Esophagus (tissue), 2 donors: ENCODE results near the gene UPF3A. TPM values are rescaled to one million over a fixed set of nuclear protein-coding genes. Genes with fewer than 3 reads are reported as not detected.

ENCODE experiments used
- H3K27ac ChIP-seq, 2 donors: one replicate each; pipeline ENCODE4 v1.5.1; 2013; ENCODE audit warnings: low read depth in 2 of 2, mild to moderate bottlenecking in 2 of 2, inconsistent platforms in 1 of 2, low read length in 1 of 2, moderate library complexity in 1 of 2
- H3K27me3 ChIP-seq, 2 donors: one replicate each; pipeline ENCODE4 v1.6.1; 2013; ENCODE audit warnings: low read length in 2 of 2, control low read depth in 1 of 2, mild to moderate bottlenecking in 1 of 2; ENCODE audit not compliant: insufficient read depth in 2 of 2, control insufficient read depth in 1 of 2
- H3K36me3 ChIP-seq, 2 donors: one replicate each; pipeline ENCODE4 v1.6.1; 2013; ENCODE audit warnings: low read length in 1 of 2; ENCODE audit not compliant: control insufficient read depth in 2 of 2, insufficient read depth in 2 of 2
- H3K4me1 ChIP-seq, 2 donors: one replicate each; pipeline ENCODE4 v1.6.1; 2013; ENCODE audit warnings: low read length in 1 of 2; ENCODE audit not compliant: control insufficient read depth in 2 of 2, insufficient read depth in 2 of 2
- H3K4me3 ChIP-seq, 2 donors: one replicate each; pipeline ENCODE4 v1.5.1; 2013; ENCODE audit warnings: low read length in 2 of 2, mild to moderate bottlenecking in 2 of 2, low read depth in 1 of 2, moderate library complexity in 1 of 2
- H3K9me3 ChIP-seq, 2 donors: one replicate each; pipeline ENCODE4 v1.6.1; 2013; ENCODE audit warnings: mild to moderate bottlenecking in 2 of 2, low read depth in 1 of 2, low read length in 1 of 2, moderate library complexity in 1 of 2; ENCODE audit not compliant: control insufficient read depth in 2 of 2, insufficient read depth in 1 of 2
- WGBS, 2 donors: extraction: QIAGEN DNeasy Blood & Tissue Kit; methylation state at CpG; one replicate each; pipeline ENCODE4 v1.1.7; 2013; 5-methylcytosine and 5-hydroxymethylcytosine counted together
- polyA plus RNA-seq, 2 donors: library from polyadenylated mRNA; stranded (reverse); fragments of 200-250 nt; gene quantifications; one replicate each; pipeline ENCODE4 v1.2.3, GENCODE V29; 2013
- donor health status: healthy with polysubstance abuse.
- donor health status: Bipolar disorder and iron deficiency.

UPF3A gene
- polyA plus RNA-seq, 2 donors: 32.1 to 43.1 TPM

DNA sequence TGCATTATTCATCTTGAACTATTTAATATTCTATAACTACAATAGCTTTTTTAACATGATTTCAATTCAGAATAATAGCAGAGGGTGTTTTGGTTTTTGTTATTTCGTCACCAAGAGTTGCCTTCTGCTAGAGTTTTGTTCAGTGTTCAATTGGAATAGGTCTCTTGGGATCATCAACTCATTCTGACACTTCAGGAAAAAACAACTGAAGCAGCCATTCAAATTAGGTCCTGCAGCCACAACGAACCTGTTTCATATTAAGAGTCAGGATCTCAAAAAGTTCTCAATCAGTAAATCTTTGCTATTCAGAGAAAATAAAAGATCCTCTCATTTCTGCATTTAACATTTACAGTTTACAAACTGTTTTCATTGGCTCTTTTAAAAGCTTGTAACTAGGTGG, 30.5 kb downstream of the UPF3A start:
- Histone ChIP-seq H3K27me3 (no peaks in the 10 kb centered on the region), H3K4me1 (peaks cover 0 to 4% of the 10 kb centered on the region in 2 donors), H3K9me3 (no peaks in the 10 kb centered on the region), H3K4me3 (no peak overlapping the region), H3K36me3 (no peaks in the 10 kb centered on the region), H3K27ac (no peak overlapping the region)
- 60 to 63% methylated on average over 2 of the region's 2 CpGs for WGBS, 2 donors

DNA sequence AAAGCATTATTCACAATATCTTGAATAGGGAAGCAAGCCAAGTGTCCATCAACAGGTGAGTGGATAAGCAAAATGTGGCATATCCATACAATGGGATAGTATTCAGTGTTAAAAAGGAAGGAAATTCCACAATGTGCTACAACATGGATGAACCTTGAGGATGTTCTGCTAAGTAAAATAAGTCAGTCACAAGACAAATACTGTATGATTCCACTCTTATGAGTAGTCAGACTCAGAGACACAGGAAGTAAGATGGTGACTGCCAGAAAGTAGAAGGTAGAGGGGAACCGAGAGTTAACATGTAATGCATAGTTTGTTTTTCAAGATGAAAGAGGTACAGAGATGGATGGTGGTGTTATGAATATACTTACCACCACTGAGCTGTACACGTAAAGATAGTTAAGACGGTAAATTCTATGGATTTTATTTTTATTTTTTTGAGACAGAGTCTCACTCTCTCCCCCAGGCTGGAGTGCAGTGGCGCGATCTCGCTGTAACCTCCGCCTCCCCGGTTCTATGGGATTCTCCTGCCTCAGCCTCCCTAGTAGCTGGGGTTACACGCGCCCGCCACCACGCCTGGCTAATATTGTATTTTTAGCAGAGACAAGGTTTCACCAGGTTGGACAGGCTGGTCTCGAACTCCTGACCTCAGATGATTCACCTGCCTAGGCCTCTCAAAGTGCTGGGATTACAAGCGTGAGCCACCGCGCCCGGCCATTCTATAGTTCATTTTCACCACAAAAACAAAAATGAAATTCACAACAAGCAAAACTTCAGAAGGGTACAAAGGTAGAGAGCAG, 31.9 kb downstream of the UPF3A start:
- peak overlapping the region in 1 of 2 donors; percentile 82 for H3K4me3 ChIP-seq
- 76 to 79% methylated on average over 17 of the region's 17 CpGs for WGBS, 2 donors

DNA sequence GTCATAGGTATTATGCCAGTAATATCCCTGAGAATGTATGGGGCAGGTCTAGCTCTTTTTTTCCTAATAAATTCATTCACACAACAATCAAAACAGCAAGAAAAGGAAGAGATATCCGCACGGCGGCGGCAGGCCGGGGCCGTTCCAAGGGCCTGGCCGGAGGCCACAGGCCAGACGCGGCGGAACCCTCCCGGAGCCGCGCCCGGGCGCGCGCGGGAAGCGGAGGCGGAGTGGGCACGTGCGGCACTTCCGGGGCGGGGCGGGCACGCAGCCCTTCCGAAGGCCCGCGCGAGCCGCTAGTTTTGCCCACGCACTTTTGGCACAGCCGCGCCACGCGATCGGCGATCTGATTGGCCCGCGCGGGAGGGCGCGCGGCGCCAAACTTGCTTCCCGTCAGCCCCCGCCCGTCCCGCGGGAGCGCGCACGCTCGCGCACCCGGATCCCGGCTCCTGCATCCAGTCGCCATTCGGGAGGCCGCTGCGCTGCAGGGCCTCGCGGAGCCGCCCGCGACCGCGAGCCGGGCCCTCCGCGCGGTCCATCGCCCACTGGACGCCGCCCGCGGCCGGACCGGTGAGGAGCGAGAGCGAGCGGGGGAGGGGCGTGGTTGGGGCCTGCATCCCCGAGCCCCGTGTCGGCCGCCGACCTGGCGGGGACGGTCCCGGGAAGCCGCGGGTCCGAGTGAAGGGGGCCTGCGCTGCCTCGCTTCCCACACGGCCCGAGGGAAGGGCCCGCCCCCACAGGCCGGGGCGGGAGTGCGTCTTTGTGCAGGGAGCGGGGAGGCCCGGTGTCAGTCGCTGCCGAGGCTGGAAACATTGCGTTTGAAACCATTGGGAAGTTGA, 32.9 kb downstream of the UPF3A start, which contains the start of gene CHAMP1:
TSS of gene CHAMP1 (plus strand) at position 430 of the 839 bp plus-strand sequence. CDS start 9,340 bp downstream, outside the sequence.
- Histone ChIP-seq H3K4me1 (peaks cover 0 to 4% of the 10 kb centered on the region in 2 donors), H3K27ac (peak within 1 kb of the TSS; percentile 92 to 96), H3K9me3 (no peaks in the 10 kb centered on the region), H3K36me3 (no peaks in the 10 kb centered on the region), H3K4me3 (peak within 1 kb of the TSS; percentile 82 to 91), H3K27me3 (no peaks in the 10 kb centered on the region)
- 0% methylated on average over 101 to 107 of the region's 107 CpGs for WGBS, 2 donors

More for the DNA sequence above, 31.9 kb downstream of the UPF3A start:
- Histone ChIP-seq H3K36me3 (no peaks in the 10 kb centered on the region), H3K9me3 (no peaks in the 10 kb centered on the region), H3K4me1 (peaks cover 0 to 4% of the 10 kb centered on the region in 2 donors), H3K27me3 (no peaks in the 10 kb centered on the region), H3K27ac (peak overlapping the region; percentile 84 to 92)

DNA sequence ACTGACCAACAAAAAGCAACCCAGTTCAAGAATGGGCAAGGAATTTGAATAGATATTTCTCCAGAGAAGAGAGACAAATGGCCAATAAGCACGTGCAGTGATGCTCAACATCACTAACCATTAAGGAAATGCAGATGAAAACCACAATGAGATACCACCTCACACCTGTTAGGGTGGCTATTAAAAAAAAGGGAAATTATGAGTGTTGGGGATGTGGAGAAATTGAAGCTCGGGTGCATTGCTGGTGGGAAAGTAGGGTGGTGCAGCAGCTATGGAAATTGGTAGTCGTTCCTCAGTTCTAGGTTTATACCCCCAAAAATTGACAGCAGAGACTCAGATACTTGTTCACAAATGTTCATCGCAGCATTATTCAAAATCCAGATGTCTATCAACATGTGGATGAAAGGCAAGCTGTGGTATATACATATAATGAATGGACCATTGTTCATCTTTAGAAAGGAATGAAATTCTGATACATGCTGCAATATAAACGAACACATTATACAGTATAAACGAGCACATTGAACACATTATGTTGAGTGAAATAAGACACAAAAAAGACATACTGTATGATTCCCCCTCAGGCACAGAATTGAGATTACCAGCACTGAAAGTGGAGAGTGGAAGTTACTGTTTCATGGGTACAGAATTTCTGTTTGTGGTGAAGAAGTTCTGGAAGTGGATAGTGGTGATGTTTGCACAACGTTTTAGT, 33.8 kb downstream of the UPF3A start:
- H3K9me3 ChIP-seq: no peaks in the 10 kb centered on the region
- no peaks in the 10 kb centered on the region for H3K36me3 ChIP-seq
- H3K4me3 ChIP-seq: peak overlapping the region; percentile 82 to 91
- 12 to 13% methylated on average over 7 of the region's 7 CpGs for WGBS, 2 donors
- H3K27ac ChIP-seq: peak overlapping the region in 1 of 2 donors; percentile 92
- H3K27me3 ChIP-seq: no peaks in the 10 kb centered on the region
- peaks cover 0 to 4% of the 10 kb centered on the region in 2 donors for H3K4me1 ChIP-seq

GRCh38 chr13:114318624-114319023, 37.2 kb downstream of the UPF3A start:
- Histone ChIP-seq H3K27me3 (no peaks in the 10 kb centered on the region), H3K4me3 (no peak overlapping the region), H3K27ac (no peak overlapping the region), H3K9me3 (no peaks in the 10 kb centered on the region), H3K4me1 (peaks cover 0 to 4% of the 10 kb centered on the region in 2 donors), H3K36me3 (peaks cover 0 to 5% of the 10 kb centered on the region in 2 donors)
- 4 to 11% methylated on average over 1 of the region's 1 CpG for WGBS, 2 donors

- Histone ChIP-seq H3K27me3 (no peaks in the 10 kb centered on the region), H3K36me3 (peaks cover 5 to 12% of the 10 kb centered on the region in 2 donors), H3K27ac (no peak overlapping the region), H3K9me3 (no peaks in the 10 kb centered on the region), H3K4me1 (peaks cover 0 to 4% of the 10 kb centered on the region in 2 donors), H3K4me3 (no peak overlapping the region)
- WGBS, 2 donors: 60 to 64% methylated on average over 3 of the region's 3 CpGs
Observed at GRCh38 chr13:114319441-114319913, 38.1 kb downstream of the UPF3A start.

DNA sequence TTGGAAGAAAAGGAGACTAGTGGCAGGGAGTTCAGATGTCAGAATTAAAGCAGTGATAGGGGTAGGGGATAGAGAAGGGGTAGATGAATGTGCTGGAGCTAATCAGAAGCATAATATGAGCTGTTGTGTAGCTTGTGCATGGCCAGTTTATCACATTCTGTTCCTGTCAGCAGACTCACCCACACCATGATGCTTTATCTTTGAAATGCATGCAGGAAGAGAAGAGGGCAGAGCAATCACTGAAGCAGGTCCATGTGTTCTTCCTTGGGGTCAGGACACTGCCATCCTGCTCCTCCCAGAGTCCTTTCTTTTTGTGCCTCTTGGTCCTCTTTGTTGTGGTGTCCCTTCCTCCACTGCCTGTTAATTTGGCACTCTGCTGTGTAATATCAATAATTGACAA, 38.7 kb downstream of the UPF3A start:
- Histone ChIP-seq H3K27me3 (no peaks in the 10 kb centered on the region), H3K9me3 (no peaks in the 10 kb centered on the region), H3K27ac (no peak overlapping the region), H3K36me3 (peaks cover 9 to 12% of the 10 kb centered on the region in 2 donors), H3K4me1 (peaks cover 0 to 4% of the 10 kb centered on the region in 2 donors), H3K4me3 (no peak overlapping the region)

- no peak overlapping the region for H3K27ac ChIP-seq
- peaks cover 9 to 12% of the 10 kb centered on the region in 2 donors for H3K36me3 ChIP-seq
- 94 to 97% methylated on average over 3 of the region's 3 CpGs for WGBS, 2 donors
- no peaks in the 10 kb centered on the region for H3K4me1 ChIP-seq
- no peaks in the 10 kb centered on the region for H3K9me3 ChIP-seq
- no peaks in the 10 kb centered on the region for H3K27me3 ChIP-seq
- H3K4me3 ChIP-seq: no peak overlapping the region
Observed at GRCh38 chr13:114321256-114321655, 39.9 kb downstream of the UPF3A start.

DNA sequence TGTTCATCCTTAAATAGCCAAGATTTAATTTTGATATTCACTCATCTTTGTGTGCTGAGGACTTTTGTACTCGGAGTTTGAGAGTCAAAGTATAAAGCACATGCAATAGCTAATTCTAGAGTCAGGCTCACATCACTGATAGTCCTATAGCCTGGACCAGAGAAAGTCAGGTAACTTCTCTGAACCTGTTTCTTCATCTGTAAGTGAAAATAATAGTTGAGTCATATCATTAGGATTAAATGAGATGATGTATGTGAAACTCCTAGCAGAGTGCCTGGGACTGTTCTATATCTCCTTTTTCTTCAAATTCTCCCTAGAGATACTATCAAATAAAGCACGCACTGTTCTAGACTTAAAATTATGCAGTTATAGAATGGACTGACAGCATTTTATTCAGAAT, 41.9 kb downstream of the UPF3A start:
- Histone ChIP-seq H3K9me3 (no peaks in the 10 kb centered on the region), H3K4me1 (no peaks in the 10 kb centered on the region), H3K4me3 (no peak overlapping the region), H3K27ac (no peak overlapping the region), H3K27me3 (no peaks in the 10 kb centered on the region), H3K36me3 (peaks cover 9 to 12% of the 10 kb centered on the region in 2 donors)
- WGBS, 2 donors: 93 to 95% methylated on average over 2 of the region's 2 CpGs
